ENCODE measurements around the gene TLCD3B.

The TLCD3B gene

DNA sequence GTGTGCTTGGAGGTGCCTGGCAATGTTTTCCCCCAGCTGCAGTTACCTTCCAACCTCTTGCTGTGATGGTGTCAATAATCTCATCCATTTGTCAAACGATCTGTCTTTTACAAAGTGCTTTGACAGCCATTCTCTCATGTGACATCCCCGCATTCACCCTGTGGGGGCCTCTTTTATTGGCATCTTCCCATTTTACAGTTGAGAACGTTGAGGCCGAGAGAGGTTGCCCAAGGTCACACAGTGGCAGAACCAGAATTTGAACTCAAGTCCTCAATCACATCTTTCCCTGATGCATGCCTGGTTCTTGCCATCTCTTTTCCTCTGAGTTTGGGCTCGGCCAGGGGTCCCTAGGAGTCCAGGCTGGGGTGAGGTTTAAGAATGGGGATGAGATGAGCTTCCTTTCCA, 55.9 kb downstream of the TLCD3B start:
- POLR2A ChIA-PET, result interaction anchor here (0.7 to 8.8 kb wide), 7 partner anchors 11 to 76 kb away, joined by 3 to 102 read pairs (median 60); partner anchors contain the start of genes HIRIP3, KCTD13, SEZ6L2 and TMEM219
- no peak for DNase-seq (ENCODE audit: extremely low spot score)
- CTCF ChIA-PET, result interaction anchor here (1.9 kb wide), 1 partner anchor 17 kb away, joined by 5 read pairs; no protein-coding TSS in a partner anchor
- TF ChIP-seq CTBP1 (IDR thresholded peaks at IDR 0.05; ENCODE audit: borderline replicate concordance) (no peak), ZNF384 (IDR thresholded peaks at IDR 0.05) (no peak)
- TF ChIP-seq, protein P1, sequence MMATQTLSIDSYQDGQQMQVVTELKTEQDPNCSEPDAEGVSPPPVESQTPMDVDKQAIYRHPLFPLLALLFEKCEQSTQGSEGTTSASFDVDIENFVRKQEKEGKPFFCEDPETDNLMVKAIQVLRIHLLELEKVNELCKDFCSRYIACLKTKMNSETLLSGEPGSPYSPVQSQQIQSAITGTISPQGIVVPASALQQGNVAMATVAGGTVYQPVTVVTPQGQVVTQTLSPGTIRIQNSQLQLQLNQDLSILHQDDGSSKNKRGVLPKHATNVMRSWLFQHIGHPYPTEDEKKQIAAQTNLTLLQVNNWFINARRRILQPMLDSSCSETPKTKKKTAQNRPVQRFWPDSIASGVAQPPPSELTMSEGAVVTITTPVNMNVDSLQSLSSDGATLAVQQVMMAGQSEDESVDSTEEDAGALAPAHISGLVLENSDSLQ (IDR thresholded peaks at IDR 0.05), result 0 out of 2 replicates have a peak, but pooled peaks have one; percentile 21

Measured in HEK293T (cell line).